GM13977 (cell line): ENCODE measurements around the gene ADAM23.

Experiments
- DNase-seq: peaks from one replicate; pipeline ENCODE4 v3.0.0; 2012; ENCODE audit warnings: low spot score
- in situ Hi-C: fragments of 300-500 bp; cut with MboI; formaldehyde crosslinking; loops from one replicate; pipeline ENCODE4 v1.12.0; 2022; ENCODE audit warnings: low sequenced_read_pairs, low pct_unique_long_range_greater_than_20kb, mixed read lengths, inconsistent platforms; ENCODE audit not compliant: unreplicated experiment
- TF ChIP-seq, protein P1 (sequence below): IDR thresholded peaks from 2 replicates; pipeline ENCODE4 v1.5.1; 2012; ENCODE audit warnings: mild to moderate bottlenecking, control low read depth; ENCODE audit not compliant: insufficient read depth; ENCODE audit errors: extremely low read depth, missing control alignments

Gene ADAM23

DNA sequence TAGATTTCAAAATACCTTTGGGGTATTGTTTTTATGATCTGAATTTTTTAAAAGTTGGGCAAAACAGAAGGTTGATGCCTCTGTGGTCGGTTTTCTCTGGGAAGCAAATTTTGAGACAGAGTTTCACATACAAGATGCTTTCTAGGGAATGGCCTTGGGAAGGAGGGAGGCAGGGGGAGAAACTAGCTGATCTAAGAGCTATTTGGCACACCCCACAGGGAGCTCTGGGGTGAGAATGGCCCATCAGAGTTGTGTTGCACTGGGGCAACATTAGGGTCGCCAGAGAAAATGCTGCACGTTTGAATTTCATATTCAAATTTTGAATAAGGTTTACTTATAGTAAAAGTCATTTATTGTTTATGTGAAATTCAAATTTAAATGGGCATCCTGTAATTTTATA, 11.9 kb upstream of the ADAM23 start:
- TF ChIP-seq, protein P1, sequence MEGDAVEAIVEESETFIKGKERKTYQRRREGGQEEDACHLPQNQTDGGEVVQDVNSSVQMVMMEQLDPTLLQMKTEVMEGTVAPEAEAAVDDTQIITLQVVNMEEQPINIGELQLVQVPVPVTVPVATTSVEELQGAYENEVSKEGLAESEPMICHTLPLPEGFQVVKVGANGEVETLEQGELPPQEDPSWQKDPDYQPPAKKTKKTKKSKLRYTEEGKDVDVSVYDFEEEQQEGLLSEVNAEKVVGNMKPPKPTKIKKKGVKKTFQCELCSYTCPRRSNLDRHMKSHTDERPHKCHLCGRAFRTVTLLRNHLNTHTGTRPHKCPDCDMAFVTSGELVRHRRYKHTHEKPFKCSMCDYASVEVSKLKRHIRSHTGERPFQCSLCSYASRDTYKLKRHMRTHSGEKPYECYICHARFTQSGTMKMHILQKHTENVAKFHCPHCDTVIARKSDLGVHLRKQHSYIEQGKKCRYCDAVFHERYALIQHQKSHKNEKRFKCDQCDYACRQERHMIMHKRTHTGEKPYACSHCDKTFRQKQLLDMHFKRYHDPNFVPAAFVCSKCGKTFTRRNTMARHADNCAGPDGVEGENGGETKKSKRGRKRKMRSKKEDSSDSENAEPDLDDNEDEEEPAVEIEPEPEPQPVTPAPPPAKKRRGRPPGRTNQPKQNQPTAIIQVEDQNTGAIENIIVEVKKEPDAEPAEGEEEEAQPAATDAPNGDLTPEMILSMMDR = no peak
- DNase-seq = no peak
- in situ Hi-C loops = no loop called here

DNA sequence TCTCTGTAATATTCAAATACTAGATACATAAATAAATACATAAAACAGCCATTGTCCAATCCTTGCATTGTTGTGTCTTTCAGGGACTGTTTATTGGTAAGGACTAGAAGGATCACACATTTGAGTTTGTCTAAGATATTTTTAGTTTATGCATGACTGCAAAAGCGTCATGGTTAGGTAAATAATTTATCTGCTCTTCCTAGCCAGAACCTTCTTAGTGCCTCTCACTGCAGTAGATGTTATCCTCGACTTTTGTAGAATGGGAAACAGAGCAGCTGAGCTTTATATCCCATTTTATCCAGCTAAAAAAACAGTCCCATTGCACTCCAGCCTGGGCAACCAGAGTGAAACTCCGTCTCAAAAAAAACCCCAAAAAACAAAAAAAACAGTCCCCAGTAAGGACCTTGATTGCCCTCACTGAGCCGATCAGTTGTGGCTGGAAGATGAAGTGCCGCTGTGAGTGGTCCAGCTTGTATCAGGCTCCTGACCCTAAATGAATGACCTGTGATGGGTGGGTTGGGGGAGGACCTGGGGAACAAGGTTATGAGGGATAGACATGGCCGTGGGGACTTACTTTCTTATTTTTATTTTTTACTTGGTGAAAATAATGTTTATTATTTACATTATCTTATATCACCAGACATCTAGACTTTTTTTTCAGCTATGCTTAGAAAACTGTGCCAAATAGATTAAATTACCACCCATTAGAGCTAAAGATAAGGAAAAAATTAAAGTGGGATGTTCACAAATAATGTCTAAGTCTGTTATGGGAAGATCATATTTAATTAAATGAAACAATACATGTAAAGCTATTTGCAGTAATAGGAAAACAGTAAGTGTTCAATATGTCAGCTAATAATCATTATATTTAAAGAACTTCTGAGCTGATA, 10.9 kb upstream of the ADAM23 start:
- TF ChIP-seq, protein P1 = no peak
- DNase-seq = no peak
- in situ Hi-C loops = no loop called here

DNA sequence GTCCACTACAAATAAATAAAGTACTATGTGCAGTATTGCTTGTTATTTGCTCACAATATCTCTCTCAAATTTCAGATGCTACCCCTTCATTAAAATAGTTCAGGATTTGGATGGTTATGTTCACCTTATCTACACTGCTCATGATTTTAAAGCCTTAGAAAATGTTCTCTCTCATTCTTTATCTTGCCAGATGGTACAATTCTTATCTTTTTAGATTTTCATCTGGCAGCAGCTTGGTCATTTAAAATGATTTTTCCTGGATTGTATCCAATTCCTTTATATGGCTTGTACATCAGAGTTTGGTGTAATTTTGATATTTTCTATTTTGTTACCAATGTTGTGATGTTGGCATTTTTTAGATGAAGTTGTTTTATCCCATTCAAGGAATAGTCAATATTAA, 10.1 kb upstream of the ADAM23 start:
- no peak for DNase-seq
- in situ Hi-C loops = no loop called here
- TF ChIP-seq, protein P1 = no peak

DNA sequence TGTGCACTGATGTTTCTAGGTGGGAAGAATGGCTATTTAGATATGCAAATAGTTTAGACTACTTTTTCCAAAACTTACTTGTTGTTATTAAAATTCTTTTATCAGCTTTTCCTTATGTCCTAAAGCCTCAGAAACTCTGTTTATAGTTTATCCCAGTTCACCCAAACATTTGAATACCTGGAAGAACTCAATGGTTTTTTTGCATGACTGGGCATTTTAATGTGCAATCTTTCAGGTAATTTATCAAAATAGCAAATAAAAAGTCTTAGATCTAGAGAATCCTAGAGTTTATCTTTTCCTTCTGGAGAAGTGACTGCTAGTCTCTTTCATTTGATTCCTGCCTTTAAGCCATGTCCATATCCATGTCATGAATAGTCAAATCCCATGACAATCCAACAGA, 9.6 kb upstream of the ADAM23 start:
- in situ Hi-C loops = no loop called here
- no peak for DNase-seq
- TF ChIP-seq, protein P1 = no peak

DNA sequence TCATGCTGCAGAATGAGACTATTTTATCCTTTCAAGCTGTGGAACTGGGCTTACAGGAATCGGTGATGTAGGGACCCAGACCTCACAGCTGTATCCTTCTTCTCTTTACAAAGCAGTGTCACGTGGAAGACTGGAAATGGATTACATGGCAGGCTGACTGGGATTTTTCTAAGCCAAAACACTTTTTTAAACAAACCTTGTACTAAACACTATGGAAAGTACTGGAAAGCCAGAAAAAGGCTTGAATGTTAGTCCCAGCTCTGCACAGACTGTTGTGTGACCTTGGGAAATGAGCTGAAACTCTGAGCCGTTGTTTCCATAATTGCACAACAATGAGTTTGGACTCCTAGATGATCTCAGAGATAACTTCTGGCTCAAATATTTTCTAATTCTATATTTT, 7.6 kb upstream of the ADAM23 start:
- DNase-seq = no peak
- in situ Hi-C loops = no loop called here
- TF ChIP-seq, protein P1 = no peak

DNA sequence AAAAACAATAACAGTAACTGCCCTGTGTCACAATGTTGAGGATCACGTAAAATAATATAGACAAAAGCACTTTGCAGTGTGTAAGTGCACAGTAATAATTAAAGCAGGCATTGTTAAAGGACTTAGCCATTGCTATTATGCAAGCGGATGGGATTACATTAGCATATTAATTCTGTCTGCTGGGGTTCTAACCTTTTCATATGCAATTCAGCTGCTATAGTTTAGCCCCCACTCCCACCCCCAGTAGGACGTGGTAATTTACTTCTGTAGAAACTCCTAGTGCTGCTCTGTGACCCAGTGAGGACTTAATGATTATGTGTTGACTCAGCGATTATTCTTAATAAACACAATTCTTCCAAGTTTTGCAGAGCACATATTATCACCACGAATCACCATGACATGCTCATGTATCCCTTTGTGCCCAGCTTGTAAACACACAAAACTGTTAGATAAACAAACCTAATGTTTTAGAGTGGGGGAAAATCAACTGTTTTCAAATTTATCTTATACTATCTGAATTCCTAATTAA, 5.1 kb upstream of the ADAM23 start:
- TF ChIP-seq, protein P1 = no peak
- no peak for DNase-seq
- in situ Hi-C loops = no loop called here
